GM23338 (cell line): ENCODE measurements around the gene ATF5. TPM values are rescaled to one million over a fixed set of nuclear protein-coding genes. Genes with fewer than 3 reads are reported as not detected.

Experiments
- ATAC-seq: fragments of 200-7000 bp; cut with Tn5 transposase; 3 replicates; pipeline ENCODE4 v1.9.1; 2020
- DNase-seq: peaks from one replicate; pipeline ENCODE4 v3.0.0-alpha.2; 2015; ENCODE audit warnings: low spot score
- H2AFZ ChIP-seq: fragments of 200-600 bp; sonication (generic); 2 replicates; pipeline ENCODE4 v1.8.0; 2016; ENCODE audit warnings: antibody characterized with exemption, mild to moderate bottlenecking, moderate library complexity
- H3F3A ChIP-seq: fragments of 200-600 bp; sonication (generic); replicated peaks from 2 replicates; pipeline ENCODE4 v1.8.0; 2017; ENCODE audit warnings: antibody characterized with exemption, mixed run types, low read depth
- H3K27ac ChIP-seq: fragments of 200-600 bp; sonication (generic); 2 replicates; pipeline ENCODE4 v1.6.1; 2016; ENCODE audit warnings: low read depth
- H3K27me3 ChIP-seq: fragments of 200-600 bp; sonication (generic); 2 replicates; pipeline ENCODE4 v1.8.0; 2016; ENCODE audit warnings: mild to moderate bottlenecking, mixed run types, moderate library complexity; ENCODE audit not compliant: insufficient read depth
- H3K36me3 ChIP-seq: fragments of 200-600 bp; sonication (generic); 2 replicates; pipeline ENCODE4 v1.8.0; 2016; ENCODE audit warnings: mild to moderate bottlenecking; ENCODE audit not compliant: insufficient read depth
- H3K4me1 ChIP-seq: fragments of 200-600 bp; sonication (generic); 2 replicates; pipeline ENCODE4 v1.8.0; 2016; ENCODE audit warnings: mild to moderate bottlenecking, moderate library complexity; ENCODE audit not compliant: insufficient read depth
- H3K4me2 ChIP-seq: fragments of 200-600 bp; sonication (generic); 2 replicates; pipeline ENCODE4 v1.7.1; 2017; ENCODE audit warnings: mixed run types
- H3K4me3 ChIP-seq: fragments of 200-600 bp; sonication (generic); 2 replicates; pipeline ENCODE4 v1.6.1; 2016; ENCODE audit warnings: mixed run types
- H3K79me2 ChIP-seq: fragments of 200-600 bp; sonication (generic); replicated peaks from 2 replicates; pipeline ENCODE4 v1.8.0; 2017; ENCODE audit warnings: mild to moderate bottlenecking; ENCODE audit not compliant: insufficient read depth
- H3K9me2 ChIP-seq: fragments of 200-600 bp; sonication (generic); 2 replicates; pipeline ENCODE4 v1.8.0; 2017; ENCODE audit not compliant: insufficient read depth
- H4K20me1 ChIP-seq: fragments of 200-600 bp; sonication (generic); replicated peaks from 2 replicates; pipeline ENCODE4 v1.8.0; 2017; ENCODE audit warnings: mild to moderate bottlenecking; ENCODE audit not compliant: insufficient read depth
- H3K27ac Mint-ChIP-seq: 2 replicates; pipeline ENCODE4 v1.8.0; 2020; ENCODE audit warnings: inconsistent platforms, mild to moderate bottlenecking, moderate library complexity, mixed read lengths
- H3K27me3 Mint-ChIP-seq: 3 replicates; pipeline ENCODE4 v1.8.0; 2022; ENCODE audit warnings: low read depth, mild to moderate bottlenecking, moderate library complexity, mixed read lengths, inconsistent platforms; ENCODE audit not compliant: insufficient read depth, poor library complexity
- H3K36me3 Mint-ChIP-seq: 3 replicates; pipeline ENCODE4 v1.8.0; 2021; ENCODE audit warnings: low read depth, mild to moderate bottlenecking, inconsistent platforms, moderate library complexity, mixed read lengths
- H3K4me1 Mint-ChIP-seq: 3 replicates; pipeline ENCODE4 v1.8.0; 2020; ENCODE audit warnings: mild to moderate bottlenecking, inconsistent platforms, mixed read lengths
- H3K4me3 Mint-ChIP-seq: 3 replicates; pipeline ENCODE4 v1.8.0; 2021; ENCODE audit warnings: moderate library complexity, mild to moderate bottlenecking, inconsistent platforms, mixed read lengths
- H3K9me3 Mint-ChIP-seq: 3 replicates; pipeline ENCODE4 v1.8.0; 2020; ENCODE audit warnings: moderate library complexity, mild to moderate bottlenecking, inconsistent platforms, mixed read lengths
- CREB1 ChIP-seq: fragments of 250-450 bp; sonication (Bioruptor Pico); IDR thresholded peaks from 2 replicates; pipeline ENCODE4 v1.5.0; 2020; ENCODE audit warnings: low read depth, mild to moderate bottlenecking, moderate library complexity
- EZH2phosphoT487 ChIP-seq: fragments of 200-600 bp; sonication (generic); IDR thresholded peaks from one replicate; pipeline ENCODE4 v1.8.1; 2018; ENCODE audit warnings: antibody characterized with exemption; ENCODE audit not compliant: unreplicated experiment
- NANOG ChIP-seq: IDR thresholded peaks from 2 replicates; pipeline ENCODE4 v1.6.1; 2016; ENCODE audit warnings: antibody characterized with exemption, borderline replicate concordance
- POLR2AphosphoS5 ChIP-seq: IDR thresholded peaks from 2 replicates; pipeline ENCODE4 v1.6.1; 2016; ENCODE audit warnings: antibody characterized with exemption, low read depth
- STAT1 ChIP-seq: IDR thresholded peaks from one replicate; pipeline ENCODE4 v1.6.1; 2016; ENCODE audit warnings: antibody characterized with exemption; ENCODE audit not compliant: unreplicated experiment
- ZNF114 ChIP-seq: fragments of 250-450 bp; sonication (Bioruptor Pico); IDR thresholded peaks from 2 replicates; pipeline ENCODE4 v1.5.0; 2020; ENCODE audit warnings: mild to moderate bottlenecking, moderate library complexity
- polyA plus RNA-seq: library from polyadenylated mRNA; unstranded; fragments of >200 nt; fragmentation: Nextera tagmentation; extraction: Ambion mirVana; gene quantifications from 2 replicates; pipeline ENCODE4 v1.2.1, GENCODE V29; 2016
- total RNA-seq: library from RNA; depleted of rRNA; stranded (reverse); fragments of >200 nt; shearing (Covaris generic); gene quantifications from 2 replicates; pipeline ENCODE4 v1.2.3, GENCODE V29; 2014
- TF ChIP-seq, protein P1 (sequence below), 2 experiments: fragments of 200-600 bp in 1 of 2; sonication (generic) in 1 of 2; conservative IDR thresholded peaks; 2 replicates each; pipeline versions ENCODE4 v1.5.1 to v1.6.1; 2016 to 2017; ENCODE audit warnings: antibody characterized with exemption in 2 of 2, low read depth in 2 of 2, mild to moderate bottlenecking in 2 of 2, moderate library complexity in 1 of 2
- TF ChIP-seq, protein P2 (sequence below): IDR thresholded peaks from one replicate; pipeline ENCODE4 v1.6.1; 2018; ENCODE audit warnings: antibody characterized with exemption; ENCODE audit not compliant: unreplicated experiment
- TF ChIP-seq, protein P3 (sequence below): IDR thresholded peaks from 2 replicates; pipeline ENCODE4 v1.6.1; 2016; ENCODE audit warnings: antibody characterized with exemption

Gene ATF5
- total and polyA plus RNA-seq, 2 experiments from 2014 or later = 7.4 to 9.6 TPM

DNA sequence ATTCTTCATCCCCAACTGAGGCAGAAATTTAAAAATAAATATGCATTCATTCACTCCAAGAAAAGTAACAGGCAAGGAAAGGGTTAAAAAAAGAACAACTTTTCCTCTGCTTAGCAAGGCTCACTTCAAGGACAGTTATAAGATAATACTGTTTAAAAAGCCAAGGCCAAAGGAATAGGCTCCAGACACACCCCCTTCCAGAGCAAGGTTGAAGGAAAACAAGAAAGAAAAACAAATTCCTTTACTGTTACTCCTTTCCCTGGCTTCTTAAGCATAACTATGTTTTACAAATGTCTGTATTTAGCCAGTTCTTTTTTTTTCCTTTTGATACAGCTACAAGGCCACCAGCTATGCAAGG lies 23.5 kb downstream of the ATF5 start:
- H3K79me2 ChIP-seq = no peaks in the 10 kb centered on the region
- H3K27ac Mint-ChIP-seq = no peak overlapping the region
- H3K27me3 Mint-ChIP-seq = peaks cover 12% of the 10 kb centered on the region
- H3F3A ChIP-seq = no peaks in the 10 kb centered on the region
- H3K4me1 Mint-ChIP-seq = peaks cover 25% of the 10 kb centered on the region
- no peaks in the 10 kb centered on the region for H3K9me2 ChIP-seq
- H3K4me3 ChIP-seq = no peak overlapping the region
- H3K4me3 Mint-ChIP-seq = no peak overlapping the region
- H3K36me3 ChIP-seq = no peaks in the 10 kb centered on the region
- DNase-seq (no peak), ATAC-seq (no peak)
- TF ChIP-seq EZH2phosphoT487 (no peak), NANOG (no peak), POLR2AphosphoS5 (no peak)
- TF ChIP-seq, protein P1, sequence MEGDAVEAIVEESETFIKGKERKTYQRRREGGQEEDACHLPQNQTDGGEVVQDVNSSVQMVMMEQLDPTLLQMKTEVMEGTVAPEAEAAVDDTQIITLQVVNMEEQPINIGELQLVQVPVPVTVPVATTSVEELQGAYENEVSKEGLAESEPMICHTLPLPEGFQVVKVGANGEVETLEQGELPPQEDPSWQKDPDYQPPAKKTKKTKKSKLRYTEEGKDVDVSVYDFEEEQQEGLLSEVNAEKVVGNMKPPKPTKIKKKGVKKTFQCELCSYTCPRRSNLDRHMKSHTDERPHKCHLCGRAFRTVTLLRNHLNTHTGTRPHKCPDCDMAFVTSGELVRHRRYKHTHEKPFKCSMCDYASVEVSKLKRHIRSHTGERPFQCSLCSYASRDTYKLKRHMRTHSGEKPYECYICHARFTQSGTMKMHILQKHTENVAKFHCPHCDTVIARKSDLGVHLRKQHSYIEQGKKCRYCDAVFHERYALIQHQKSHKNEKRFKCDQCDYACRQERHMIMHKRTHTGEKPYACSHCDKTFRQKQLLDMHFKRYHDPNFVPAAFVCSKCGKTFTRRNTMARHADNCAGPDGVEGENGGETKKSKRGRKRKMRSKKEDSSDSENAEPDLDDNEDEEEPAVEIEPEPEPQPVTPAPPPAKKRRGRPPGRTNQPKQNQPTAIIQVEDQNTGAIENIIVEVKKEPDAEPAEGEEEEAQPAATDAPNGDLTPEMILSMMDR (conservative IDR thresholded peaks at IDR 0.05; ENCODE audit: low read depth in 2 of 2) = no peak
- peaks cover 12% of the 10 kb centered on the region for H3K9me3 Mint-ChIP-seq
- H3K4me1 ChIP-seq = peaks cover 32% of the 10 kb centered on the region; the same call in 1 of the 2 replicates
- H3K27ac ChIP-seq = no peak overlapping the region
- H4K20me1 ChIP-seq = no peaks in the 10 kb centered on the region
- H3K4me2 ChIP-seq = no peak overlapping the region
- no peaks in the 10 kb centered on the region for H3K27me3 ChIP-seq
- no peaks in the 10 kb centered on the region; the same call in 2 of the 3 replicates for H3K36me3 Mint-ChIP-seq
- no peak overlapping the region for H2AFZ ChIP-seq

DNA sequence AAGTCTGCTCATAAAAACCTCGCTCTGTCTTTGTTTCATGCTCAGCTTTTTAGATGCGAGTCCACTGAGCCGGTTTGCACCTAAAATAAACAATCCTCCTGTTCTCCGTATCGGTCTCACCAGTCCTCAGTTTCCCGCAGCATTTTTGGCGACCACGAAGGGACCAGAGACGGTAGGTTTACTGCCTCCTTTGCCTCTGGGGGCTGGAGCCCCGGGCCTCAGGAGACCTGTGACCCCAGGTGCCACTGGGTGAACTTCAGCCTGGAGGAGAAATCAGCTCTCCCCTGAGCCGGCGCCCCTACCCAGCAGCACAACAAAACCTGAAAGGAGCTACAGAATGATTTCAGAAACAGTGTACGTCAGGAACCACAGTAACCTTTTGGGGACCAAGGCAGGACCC lies 23.9 kb downstream of the ATF5 start:
- H2AFZ ChIP-seq = no peak overlapping the region
- no peaks in the 10 kb centered on the region for H3K36me3 ChIP-seq
- no peak overlapping the region for H3K4me3 Mint-ChIP-seq
- H3K9me2 ChIP-seq = no peaks in the 10 kb centered on the region
- no peak overlapping the region for H3K27ac ChIP-seq
- H3K79me2 ChIP-seq = no peaks in the 10 kb centered on the region
- no peaks in the 10 kb centered on the region for H3K27me3 ChIP-seq
- H3K4me1 ChIP-seq = peaks cover 36% of the 10 kb centered on the region; the same call in 1 of the 2 replicates
- DNase-seq = no peak
- peaks cover 28% of the 10 kb centered on the region for H3K4me1 Mint-ChIP-seq
- no peaks in the 10 kb centered on the region; the same call in 2 of the 3 replicates for H3K36me3 Mint-ChIP-seq
- no peaks in the 10 kb centered on the region for H4K20me1 ChIP-seq
- no peak overlapping the region for H3K4me2 ChIP-seq
- no peaks in the 10 kb centered on the region for H3F3A ChIP-seq
- peaks cover 12% of the 10 kb centered on the region for H3K27me3 Mint-ChIP-seq
- no peak for ATAC-seq
- H3K27ac Mint-ChIP-seq = no peak overlapping the region
- H3K4me3 ChIP-seq = no peak overlapping the region
- peaks cover 12% of the 10 kb centered on the region for H3K9me3 Mint-ChIP-seq
- TF ChIP-seq EZH2phosphoT487 (no peak), ZNF114 (CRISPR knock-in tag) (no peak), POLR2AphosphoS5 (no peak), NANOG (no peak), CREB1 (CRISPR knock-in tag) (no peak), STAT1 (no peak)
- TF ChIP-seq, protein P2, sequence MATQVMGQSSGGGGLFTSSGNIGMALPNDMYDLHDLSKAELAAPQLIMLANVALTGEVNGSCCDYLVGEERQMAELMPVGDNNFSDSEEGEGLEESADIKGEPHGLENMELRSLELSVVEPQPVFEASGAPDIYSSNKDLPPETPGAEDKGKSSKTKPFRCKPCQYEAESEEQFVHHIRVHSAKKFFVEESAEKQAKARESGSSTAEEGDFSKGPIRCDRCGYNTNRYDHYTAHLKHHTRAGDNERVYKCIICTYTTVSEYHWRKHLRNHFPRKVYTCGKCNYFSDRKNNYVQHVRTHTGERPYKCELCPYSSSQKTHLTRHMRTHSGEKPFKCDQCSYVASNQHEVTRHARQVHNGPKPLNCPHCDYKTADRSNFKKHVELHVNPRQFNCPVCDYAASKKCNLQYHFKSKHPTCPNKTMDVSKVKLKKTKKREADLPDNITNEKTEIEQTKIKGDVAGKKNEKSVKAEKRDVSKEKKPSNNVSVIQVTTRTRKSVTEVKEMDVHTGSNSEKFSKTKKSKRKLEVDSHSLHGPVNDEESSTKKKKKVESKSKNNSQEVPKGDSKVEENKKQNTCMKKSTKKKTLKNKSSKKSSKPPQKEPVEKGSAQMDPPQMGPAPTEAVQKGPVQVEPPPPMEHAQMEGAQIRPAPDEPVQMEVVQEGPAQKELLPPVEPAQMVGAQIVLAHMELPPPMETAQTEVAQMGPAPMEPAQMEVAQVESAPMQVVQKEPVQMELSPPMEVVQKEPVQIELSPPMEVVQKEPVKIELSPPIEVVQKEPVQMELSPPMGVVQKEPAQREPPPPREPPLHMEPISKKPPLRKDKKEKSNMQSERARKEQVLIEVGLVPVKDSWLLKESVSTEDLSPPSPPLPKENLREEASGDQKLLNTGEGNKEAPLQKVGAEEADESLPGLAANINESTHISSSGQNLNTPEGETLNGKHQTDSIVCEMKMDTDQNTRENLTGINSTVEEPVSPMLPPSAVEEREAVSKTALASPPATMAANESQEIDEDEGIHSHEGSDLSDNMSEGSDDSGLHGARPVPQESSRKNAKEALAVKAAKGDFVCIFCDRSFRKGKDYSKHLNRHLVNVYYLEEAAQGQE = no peak
- TF ChIP-seq, protein P3, sequence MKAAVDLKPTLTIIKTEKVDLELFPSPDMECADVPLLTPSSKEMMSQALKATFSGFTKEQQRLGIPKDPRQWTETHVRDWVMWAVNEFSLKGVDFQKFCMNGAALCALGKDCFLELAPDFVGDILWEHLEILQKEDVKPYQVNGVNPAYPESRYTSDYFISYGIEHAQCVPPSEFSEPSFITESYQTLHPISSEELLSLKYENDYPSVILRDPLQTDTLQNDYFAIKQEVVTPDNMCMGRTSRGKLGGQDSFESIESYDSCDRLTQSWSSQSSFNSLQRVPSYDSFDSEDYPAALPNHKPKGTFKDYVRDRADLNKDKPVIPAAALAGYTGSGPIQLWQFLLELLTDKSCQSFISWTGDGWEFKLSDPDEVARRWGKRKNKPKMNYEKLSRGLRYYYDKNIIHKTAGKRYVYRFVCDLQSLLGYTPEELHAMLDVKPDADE = no peak
